GM21367 (cell line): ENCODE measurements around the gene ZNF518B.

ENCODE experiments used
- ATAC-seq: cut with Tn5 transposase; IDR thresholded peaks from one replicate; pipeline ENCODE4 v1.9.1; 2021; ENCODE audit not compliant: unreplicated experiment

Gene ZNF518B

GRCh38 chr4:10457255-10457801 lies at the start of gene ZNF518B:
Gene ZNF518B (minus strand): TSS chr4:10457426. CDS start chr4:10446328, 11,098 bp downstream.
- ATAC-seq: peak; percentile 63

DNA sequence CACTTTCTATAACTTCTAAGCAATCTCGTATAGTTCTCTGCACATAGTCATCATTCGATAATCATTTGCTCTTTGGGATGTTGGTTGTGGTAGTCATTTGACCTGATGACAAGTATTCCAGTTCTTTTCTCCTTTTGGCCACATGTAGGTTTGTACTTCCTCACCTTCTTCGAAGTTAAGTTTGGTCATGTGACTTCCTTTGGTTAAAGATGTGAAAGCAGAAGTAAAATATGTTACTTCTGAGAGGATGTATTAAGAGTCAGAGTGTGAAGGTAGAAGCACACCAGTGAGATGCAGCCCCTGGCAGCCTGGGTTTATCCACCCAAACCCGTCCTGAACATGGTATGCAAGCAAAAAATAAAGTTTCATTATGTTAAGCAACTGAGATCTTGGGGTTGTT lies 48.9 kb upstream of the ZNF518B start:
- no peak for ATAC-seq

GRCh38 chr4:10504570-10505179 lies 47.4 kb upstream of the ZNF518B start:
- no peak for ATAC-seq

GRCh38 chr4:10502717-10503116 lies 45.5 kb upstream of the ZNF518B start:
- ATAC-seq: no peak

GRCh38 chr4:10500776-10501175 lies 43.5 kb upstream of the ZNF518B start:
- ATAC-seq: no peak

GRCh38 chr4:10496200-10496599 lies 39.0 kb upstream of the ZNF518B start:
- ATAC-seq: no peak

GRCh38 chr4:10495651-10496050 lies 38.4 kb upstream of the ZNF518B start:
- no peak for ATAC-seq

- no peak for ATAC-seq
Measured at GRCh38 chr4:10492464-10492863, 35.2 kb upstream of the ZNF518B start.

- no peak for ATAC-seq
Measured at GRCh38 chr4:10491401-10491800, 34.2 kb upstream of the ZNF518B start.

DNA sequence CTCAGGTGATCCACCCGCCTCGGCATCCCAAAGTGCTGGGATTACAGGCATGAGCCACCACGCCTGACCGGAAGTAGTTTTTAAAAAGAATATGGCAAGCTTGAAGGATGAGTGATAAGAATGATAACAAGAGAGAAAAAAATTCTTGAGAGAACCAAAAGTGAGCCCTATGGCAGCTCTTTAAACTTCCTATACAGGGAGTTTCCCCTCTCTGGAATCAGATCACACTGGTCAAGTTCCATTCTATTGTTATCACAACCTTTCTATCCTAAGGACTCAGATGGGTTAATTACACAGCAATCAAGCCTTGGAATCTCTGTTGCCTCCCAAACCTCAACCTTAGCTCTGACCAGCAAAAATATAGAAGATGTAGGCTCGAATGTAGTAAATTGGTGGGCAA lies 33.8 kb upstream of the ZNF518B start:
- ATAC-seq: no peak

GRCh38 chr4:10482913-10483312 lies 25.7 kb upstream of the ZNF518B start:
- ATAC-seq: no peak

- no peak for ATAC-seq
Measured at GRCh38 chr4:10480616-10481015, 23.4 kb upstream of the ZNF518B start.

DNA sequence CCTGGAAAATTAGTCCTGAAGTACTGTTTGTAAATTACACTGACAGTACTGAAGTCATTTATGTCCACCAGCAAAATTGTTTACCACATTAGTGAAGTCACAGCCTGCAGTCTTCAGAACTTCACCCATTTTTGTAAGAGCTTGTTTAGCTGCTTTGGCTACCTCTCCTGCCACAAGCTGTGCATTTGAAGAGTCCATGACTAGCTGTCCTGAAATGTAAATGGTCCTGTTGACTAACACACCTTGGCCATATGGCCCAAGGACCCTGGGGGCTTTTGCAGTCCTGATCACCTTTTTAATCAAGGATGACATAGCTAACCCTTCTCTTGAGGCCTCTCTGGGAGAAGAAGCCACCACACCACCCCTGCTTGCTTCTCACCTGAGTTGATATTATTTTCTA lies 21.4 kb upstream of the ZNF518B start:
- ATAC-seq: no peak

DNA sequence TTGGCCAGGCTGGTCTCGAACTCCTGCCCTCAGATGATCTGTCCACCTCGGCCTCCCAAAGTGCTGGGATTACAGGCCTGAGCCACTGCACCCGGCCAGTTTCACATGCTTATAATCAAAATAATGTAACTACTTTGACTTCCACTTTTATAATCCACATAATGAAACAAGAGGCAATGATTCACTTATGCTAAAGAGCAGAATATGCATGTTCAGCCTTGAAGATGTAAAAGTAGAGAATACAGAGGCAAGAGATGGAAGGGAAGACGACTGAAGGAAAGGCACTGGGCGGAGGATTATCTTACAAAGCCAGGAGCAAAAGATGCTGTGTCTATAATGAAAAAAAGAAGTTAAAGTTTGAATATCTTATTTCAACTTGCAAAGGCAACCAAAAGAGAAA lies 13.3 kb upstream of the ZNF518B start:
- no peak for ATAC-seq

DNA sequence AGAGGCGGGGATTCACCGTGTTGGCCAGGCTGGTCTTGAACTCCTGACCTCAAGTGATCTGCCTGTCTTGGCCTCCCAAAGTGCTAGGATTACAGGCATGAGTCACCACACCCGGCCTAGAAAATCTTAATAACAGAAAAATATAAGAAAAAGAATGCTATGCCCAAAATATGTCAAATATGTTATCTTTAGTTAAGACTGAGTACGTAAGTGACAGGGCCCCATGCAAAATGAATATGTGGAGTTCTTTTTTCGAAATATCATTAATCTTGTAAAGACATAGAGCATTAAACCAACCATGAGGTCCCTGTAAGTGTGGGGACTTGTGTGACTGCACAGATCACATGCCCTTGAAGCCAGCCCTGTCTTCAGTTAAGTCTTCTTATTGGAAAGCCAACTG lies 8.9 kb upstream of the ZNF518B start:
- ATAC-seq: no peak

- no peak for ATAC-seq
Measured at GRCh38 chr4:10462876-10463275, 5.7 kb upstream of the ZNF518B start.

DNA sequence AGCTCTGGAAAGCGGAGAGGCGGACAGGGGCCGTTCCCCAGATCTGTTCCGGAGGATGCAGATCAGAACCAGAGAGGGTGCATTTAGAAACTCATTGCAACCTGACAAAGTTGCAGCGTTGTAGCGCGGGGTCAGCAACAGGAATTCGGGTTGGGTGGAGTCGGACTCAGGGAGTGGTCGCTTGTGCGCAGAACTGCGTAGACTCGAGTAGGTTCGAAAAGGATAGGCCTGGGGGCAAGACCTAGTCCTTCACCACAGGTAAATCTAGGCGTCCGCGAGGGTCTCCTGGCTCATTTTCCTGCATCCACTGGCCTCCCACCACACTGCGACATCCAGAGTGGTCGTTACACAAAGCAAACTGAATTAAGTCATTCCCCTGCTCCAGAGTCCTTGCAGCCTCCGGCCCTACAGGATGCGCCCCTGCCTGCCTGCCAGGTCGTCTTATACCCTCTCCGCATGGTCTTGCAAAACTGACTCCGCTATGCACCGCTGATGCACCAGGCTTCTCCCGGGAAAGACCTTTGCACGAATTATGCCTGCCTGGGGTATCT lies 4.7 kb upstream of the ZNF518B start:
- no peak for ATAC-seq

GRCh38 chr4:10461091-10461849 lies 4.0 kb upstream of the ZNF518B start:
- peak; percentile 81 for ATAC-seq

DNA sequence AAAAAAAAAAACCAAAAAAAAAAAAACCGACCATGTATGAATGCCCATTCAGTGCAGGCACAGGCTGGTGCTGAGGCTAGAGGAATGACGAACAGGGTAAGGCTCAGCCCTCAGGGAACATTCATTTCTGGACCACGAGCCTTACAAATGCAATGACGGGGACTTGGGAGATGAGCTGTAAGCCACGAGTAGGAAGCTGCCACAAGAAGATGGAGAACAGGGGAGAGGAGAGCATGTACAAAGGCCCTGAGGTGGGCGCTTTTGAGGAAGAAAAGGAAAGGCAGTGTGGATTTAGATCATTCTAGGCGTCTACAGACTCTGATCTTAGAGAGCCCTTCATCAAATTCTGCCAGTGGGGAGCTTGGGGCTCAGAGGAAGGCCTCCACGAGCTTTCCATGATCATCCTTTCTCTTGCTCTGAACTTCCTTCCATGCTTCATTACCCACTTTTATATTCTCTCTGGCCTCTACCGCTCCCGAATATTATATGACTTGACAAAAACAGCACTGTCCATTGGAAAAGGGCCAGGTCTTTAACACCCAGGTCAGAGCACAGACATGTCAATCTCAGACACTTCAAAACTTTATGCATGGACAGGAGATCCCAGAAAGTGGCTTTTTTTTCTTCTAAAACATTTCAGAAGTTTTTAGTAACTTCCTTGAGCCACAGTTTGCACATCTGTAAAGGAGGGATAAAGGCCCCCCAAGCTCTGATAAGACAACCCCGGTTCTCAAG lies 3.3 kb upstream of the ZNF518B start:
- ATAC-seq: no peak

DNA sequence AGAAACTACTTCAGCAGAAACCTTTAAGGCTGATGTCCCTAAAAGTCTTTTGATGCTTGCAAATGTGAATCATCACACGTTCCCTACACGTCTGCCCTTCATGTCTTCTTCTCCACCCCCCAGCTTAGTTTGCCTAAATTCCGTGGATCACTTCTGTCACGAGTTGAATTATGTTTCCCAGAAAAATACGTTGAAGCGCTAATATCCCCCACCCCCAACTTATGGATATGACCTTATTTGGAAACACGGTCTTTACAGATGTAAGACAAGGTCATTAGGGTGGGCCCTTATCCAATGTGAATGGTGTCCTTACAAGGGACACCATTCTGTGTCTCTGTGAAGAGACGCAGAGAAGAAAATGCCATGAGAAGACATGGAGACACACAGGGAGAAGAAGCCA lies 2.1 kb upstream of the ZNF518B start:
- no peak for ATAC-seq

DNA sequence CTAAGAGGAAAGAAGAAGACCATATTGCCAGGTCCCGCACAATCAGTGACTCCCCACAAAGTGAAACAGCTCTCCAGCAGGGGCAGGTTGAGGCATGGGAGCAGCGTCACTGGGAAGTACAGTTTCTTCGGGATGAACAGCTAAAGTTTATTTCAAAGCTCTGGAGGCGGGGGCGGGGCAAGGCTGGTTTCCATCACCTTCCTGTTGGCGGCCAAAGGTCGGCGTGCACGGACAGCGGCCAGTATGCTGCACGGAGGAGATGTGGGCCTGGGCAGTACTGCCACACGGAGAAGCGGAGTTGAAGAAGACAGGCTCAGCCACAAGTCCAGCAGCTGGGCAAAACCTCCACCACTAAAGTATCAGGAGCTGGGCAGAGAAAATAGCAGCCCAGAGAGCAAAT lies 951 bp upstream of the ZNF518B start:
- no peak for ATAC-seq
